Effector CD4-positive, alpha-beta T cell (primary cell): ENCODE measurements around the gene PRODH. TPM values are rescaled to one million over a fixed set of nuclear protein-coding genes. Genes with fewer than 3 reads are reported as not detected.
"Not testable (repeated sequence)": the region's sequence is repeated elsewhere in the genome, so short reads cannot be mapped to it uniquely, and the experiment has no call there.

ENCODE experiments used
- DNase-seq: peaks from one replicate; pipeline ENCODE4 v3.0.0-alpha.2; 2020
- total RNA-seq: gene quantifications from one replicate; lab custom pipeline; 2026; lab: John Stamatoyannopoulos, UW

The PRODH gene
- total RNA-seq, result not detected

- DNase-seq, result no peak
Observed at GRCh38 chr22:18935889-18936529, at the start of gene PRODH. TSS of gene PRODH (minus strand) at chr22:18936293. CDS start at chr22:18936287, 6 bp downstream.

- no peak for DNase-seq
Observed at GRCh38 chr22:18985780-18986179, 49.7 kb upstream of the PRODH start.

- DNase-seq, result no peak
Observed at GRCh38 chr22:18984564-18984963, 48.5 kb upstream of the PRODH start.

- DNase-seq, result no peak
Observed at GRCh38 chr22:18983120-18983651, 47.1 kb upstream of the PRODH start.

GRCh38 chr22:18980829-18981228, 44.7 kb upstream of the PRODH start:
- DNase-seq, result no peak

- DNase-seq, result no peak
Observed at GRCh38 chr22:18979957-18980356, 43.9 kb upstream of the PRODH start.

- DNase-seq, result no peak
Observed at GRCh38 chr22:18978506-18978905, 42.4 kb upstream of the PRODH start.

- no peak for DNase-seq
Observed at GRCh38 chr22:18977824-18978425, 41.8 kb upstream of the PRODH start.

GRCh38 chr22:18976197-18976751, 40.2 kb upstream of the PRODH start:
- no peak for DNase-seq

- DNase-seq, result no peak
Observed at GRCh38 chr22:18975434-18976196, 39.5 kb upstream of the PRODH start.

- no peak for DNase-seq
Observed at GRCh38 chr22:18974477-18975180, 38.5 kb upstream of the PRODH start.

GRCh38 chr22:18973264-18974031, 37.4 kb upstream of the PRODH start:
- no peak for DNase-seq

GRCh38 chr22:18972591-18972990, 36.5 kb upstream of the PRODH start:
- not testable (repeated sequence) for DNase-seq

GRCh38 chr22:18972029-18972428, 35.9 kb upstream of the PRODH start:
- DNase-seq, result not testable (repeated sequence)

- no peak for DNase-seq
Observed at GRCh38 chr22:18971321-18971751, 35.2 kb upstream of the PRODH start.

GRCh38 chr22:18970948-18971315, 34.8 kb upstream of the PRODH start:
- DNase-seq, result no peak

GRCh38 chr22:18970176-18970947, 34.3 kb upstream of the PRODH start:
- DNase-seq, result no peak

GRCh38 chr22:18969158-18969942, 33.3 kb upstream of the PRODH start:
- not testable (repeated sequence) for DNase-seq

- no peak for DNase-seq
Observed at GRCh38 chr22:18968011-18968749, 32.1 kb upstream of the PRODH start.
